H1 (cell line): ENCODE results near the gene PANX1. TPM values are rescaled to one million over a fixed set of nuclear protein-coding genes. Genes with fewer than 3 reads are reported as not detected.

ENCODE experiments used
- CTCF ChIA-PET: fragments of 300-600 bp; sonication (Branson Sonifier 250); formaldehyde crosslinking; loops from one replicate; lab custom pipeline; 2021; ENCODE audit not compliant: partially characterized antibody; lab: Charles Lee
- POLR2A ChIA-PET: fragments of 300-600 bp; sonication (Branson Sonifier 250); formaldehyde crosslinking; loops from one replicate; lab custom pipeline; 2021; ENCODE audit warnings: inconsistent platforms; ENCODE audit not compliant: partially characterized antibody; lab: Charles Lee
- DNase-seq, 2 experiments: peaks; one replicate each; pipeline versions ENCODE4 v3.0.0 to v3.0.0-alpha.2; 2010 to 2022; ENCODE audit warnings: low spot score in 2 of 2, low read depth in 1 of 2, mixed read lengths in 1 of 2
- FAIRE-seq: peaks from 2 replicates; lab custom pipeline; 2011; peaks lifted over from hg19 to GRCh38; lab: Jason Lieb, UNC
- H2AFZ ChIP-seq: 2 replicates; pipeline ENCODE4 v1.8.1; 2012; ENCODE audit warnings: low read length, inconsistent platforms
- H2AK5ac ChIP-seq: 2 replicates; pipeline ENCODE4 v1.6.1; 2013; ENCODE audit warnings: low read depth, low read length
- H2BK120ac ChIP-seq: replicated peaks from 2 replicates; pipeline ENCODE3; 2013; ENCODE audit warnings: low read depth, low read length, inconsistent platforms
- H2BK12ac ChIP-seq: 2 replicates; pipeline ENCODE4 v1.6.1; 2013; ENCODE audit warnings: low read depth, low read length
- H2BK15ac ChIP-seq: 2 replicates; pipeline ENCODE4 v1.6.1; 2013; ENCODE audit warnings: low read length
- H2BK20ac ChIP-seq: 2 replicates; pipeline ENCODE4 v1.6.1; 2013; ENCODE audit warnings: low read length
- H2BK5ac ChIP-seq: 2 replicates; pipeline ENCODE4 v1.6.1; 2013; ENCODE audit warnings: low read depth, low read length
- H3K14ac ChIP-seq: 2 replicates; pipeline ENCODE4 v1.6.1; 2013; ENCODE audit warnings: inconsistent platforms; ENCODE audit not compliant: insufficient read length
- H3K18ac ChIP-seq: 2 replicates; pipeline ENCODE4 v1.6.1; 2013; ENCODE audit warnings: low read length; ENCODE audit errors: extremely low read depth
- H3K23ac ChIP-seq: 2 replicates; pipeline ENCODE4 v1.6.1; 2013; ENCODE audit warnings: inconsistent platforms; ENCODE audit not compliant: insufficient read length
- H3K23me2 ChIP-seq: 2 replicates; pipeline ENCODE4 v1.6.1; 2013; ENCODE audit warnings: low read depth, low read length
- H3K27ac ChIP-seq: 2 replicates; pipeline ENCODE4 v1.6.1; 2011; ENCODE audit warnings: low read depth, low read length, inconsistent platforms
- H3K27me3 ChIP-seq, 4 experiments: replicated peaks in 1 of 4; 1 replicate in 1 of 4; 2 replicates in 3 of 4; pipeline versions ENCODE4 v1.6.1 to v1.8.1; 2011 to 2013; ENCODE audit warnings: low read length in 3 of 4, mild to moderate bottlenecking in 3 of 4, inconsistent platforms in 2 of 4, mixed read lengths in 2 of 4, moderate library complexity in 1 of 4; ENCODE audit not compliant: control insufficient read depth in 3 of 4, insufficient read depth in 3 of 4; ENCODE audit errors: extremely low read depth in 1 of 4
- H3K36me3 ChIP-seq, 4 experiments: 2 replicates each; pipeline versions ENCODE4 v1.6.1 to v1.8.1; 2011 to 2013; ENCODE audit warnings: mild to moderate bottlenecking in 4 of 4, low read length in 3 of 4, moderate library complexity in 2 of 4, control low read depth in 1 of 4, inconsistent platforms in 1 of 4; ENCODE audit not compliant: insufficient read depth in 4 of 4, control insufficient read depth in 2 of 4
- H3K4ac ChIP-seq: replicated peaks from 2 replicates; pipeline ENCODE3; 2013; ENCODE audit warnings: low read length, low read depth, mixed read lengths, inconsistent platforms; ENCODE audit not compliant: insufficient read length
- H3K4me1 ChIP-seq, 4 experiments: replicated peaks in 1 of 4; 1 replicate in 1 of 4; 2 replicates in 3 of 4; pipeline versions ENCODE4 v1.6.1 to v1.8.1; 2011 to 2013; ENCODE audit warnings: low read length in 3 of 4, inconsistent platforms in 2 of 4, mixed read lengths in 1 of 4; ENCODE audit not compliant: insufficient read depth in 4 of 4, control insufficient read depth in 3 of 4
- H3K4me2 ChIP-seq, 2 experiments: 2 replicates each; pipeline versions ENCODE4 v1.6.1 to v1.8.1; 2011 to 2013; ENCODE audit warnings: low read depth in 2 of 2, low read length in 2 of 2, control low read depth in 1 of 2, inconsistent platforms in 1 of 2, mild to moderate bottlenecking in 1 of 2; ENCODE audit not compliant: insufficient read depth in 1 of 2
- H3K4me3 ChIP-seq, 4 experiments: fragments of 200-600, 300-600 bp in 1 of 4; sonication (generic), shearing (Covaris generic), sonication (Bioruptor Twin) in 1 of 4; 2 replicates each; pipeline versions ENCODE4 v1.5.1 to v1.8.1; 2011 to 2016; ENCODE audit warnings: low read length in 4 of 4, low read depth in 3 of 4, control low read depth in 2 of 4, inconsistent platforms in 2 of 4, mild to moderate bottlenecking in 2 of 4, mixed read lengths in 1 of 4, moderate library complexity in 1 of 4; ENCODE audit not compliant: insufficient read depth in 2 of 4; ENCODE audit errors: extremely low read depth in 1 of 4
- H3K56ac ChIP-seq: replicated peaks from 2 replicates; pipeline ENCODE3; 2013; ENCODE audit warnings: low read depth, mild to moderate bottlenecking, mixed read lengths, low read length, inconsistent platforms; ENCODE audit not compliant: insufficient read length
- H3K79me1 ChIP-seq: 2 replicates; pipeline ENCODE4 v1.6.1; 2013; ENCODE audit warnings: low read depth, low read length, control low read depth
- H3K79me2 ChIP-seq, 2 experiments: 2 replicates each; pipeline versions ENCODE4 v1.6.1 to v1.8.1; 2012 to 2013; ENCODE audit warnings: low read length in 2 of 2, mild to moderate bottlenecking in 2 of 2, inconsistent platforms in 1 of 2; ENCODE audit not compliant: insufficient read depth in 2 of 2, control insufficient read depth in 1 of 2
- H3K9ac ChIP-seq, 4 experiments: replicated peaks in 1 of 4; 1 replicate in 1 of 4; 2 replicates in 3 of 4; pipeline versions ENCODE4 v1.6.1 to v1.8.1; 2011 to 2013; ENCODE audit warnings: low read depth in 3 of 4, low read length in 3 of 4, control low read depth in 2 of 4, mild to moderate bottlenecking in 2 of 4, moderate library complexity in 2 of 4, inconsistent platforms in 1 of 4; ENCODE audit errors: extremely low read depth in 1 of 4
- H3K9me3 ChIP-seq, 2 experiments: 2 replicates each; pipeline versions ENCODE4 v1.6.1 to v1.8.1; 2012 to 2013; ENCODE audit warnings: mild to moderate bottlenecking in 2 of 2, moderate library complexity in 2 of 2, control low read depth in 1 of 2, inconsistent platforms in 1 of 2, low read depth in 1 of 2, low read length in 1 of 2, mixed read lengths in 1 of 2; ENCODE audit not compliant: insufficient read depth in 2 of 2
- H4K20me1 ChIP-seq, 2 experiments: replicated peaks in 1 of 2; 2 replicates each; pipeline versions ENCODE3 to v1.8.1; 2011 to 2013; ENCODE audit warnings: inconsistent platforms in 2 of 2, low read length in 2 of 2, mild to moderate bottlenecking in 1 of 2; ENCODE audit not compliant: insufficient read depth in 2 of 2, control insufficient read depth in 1 of 2
- H4K5ac ChIP-seq: 2 replicates; pipeline ENCODE4 v1.6.1; 2013; ENCODE audit warnings: low read length, low read depth, mixed read lengths, inconsistent platforms; ENCODE audit not compliant: insufficient read length
- H4K8ac ChIP-seq: 2 replicates; pipeline ENCODE4 v1.8.0; 2013; ENCODE audit warnings: mild to moderate bottlenecking, moderate library complexity, low read length, inconsistent platforms; ENCODE audit not compliant: insufficient read depth; ENCODE audit errors: extremely low read depth
- H4K91ac ChIP-seq: replicated peaks from 2 replicates; pipeline ENCODE3; 2013; ENCODE audit warnings: low read length, mixed read lengths, inconsistent platforms; ENCODE audit not compliant: insufficient read length
- CHD1 ChIP-seq: IDR thresholded peaks from 2 replicates; pipeline ENCODE4 v1.6.1; 2012; ENCODE audit warnings: low read depth, low read length, improper control_type of control experiment
- GTF2F1 ChIP-seq: IDR thresholded peaks from 2 replicates; pipeline ENCODE4 v1.6.1; 2012; ENCODE audit warnings: low read depth, low read length, improper control_type of control experiment, borderline replicate concordance
- KDM4A ChIP-seq: IDR thresholded peaks from one replicate; pipeline ENCODE4 v1.7.1; 2012; ENCODE audit warnings: low read depth, mild to moderate bottlenecking, moderate library complexity, low read length, inconsistent platforms; ENCODE audit not compliant: severe bottlenecking
- NRF1 ChIP-seq: IDR thresholded peaks from 2 replicates; pipeline ENCODE4 v1.6.1; 2011; ENCODE audit warnings: mild to moderate bottlenecking, low read depth, low read length, improper control_type of control experiment
- RXRA ChIP-seq: IDR thresholded peaks from 2 replicates; pipeline ENCODE4 v1.6.1; 2011; ENCODE audit warnings: low read depth, mild to moderate bottlenecking, low read length, moderate library complexity; ENCODE audit not compliant: insufficient read depth
- SP1 ChIP-seq: IDR thresholded peaks from 2 replicates; pipeline ENCODE4 v1.6.1; 2011; ENCODE audit warnings: low read depth, low read length
- SUZ12 ChIP-seq: fragments of 200-600 bp; sonication (generic); IDR thresholded peaks from 2 replicates; pipeline ENCODE4 v1.6.1; 2012; ENCODE audit warnings: mild to moderate bottlenecking, inconsistent platforms, low read length, moderate library complexity, mixed read lengths
- TAF1 ChIP-seq: IDR thresholded peaks from 2 replicates; pipeline ENCODE4 v1.6.1; 2011; ENCODE audit warnings: mild to moderate bottlenecking, low read depth, low read length
- WGBS, 2 experiments: shearing (Covaris generic) in 1 of 2; methylation state at CpG; one replicate each; pipeline versions ENCODE4 v1.1.6 to v1.1.7; 2013 to 2015; ENCODE audit warnings: low lambda C conversion rate in 2 of 2, mixed read lengths in 2 of 2, inconsistent platforms in 1 of 2, low coverage in 1 of 2, missing lambda C conversion rate in 1 of 2; ENCODE audit not compliant: insufficient replicate concordance in 2 of 2, insufficient coverage in 1 of 2, insufficient read length in 1 of 2; ENCODE audit errors: extremely low coverage in 1 of 2, missing lambda C conversion rate in 1 of 2; 5-methylcytosine and 5-hydroxymethylcytosine counted together
- polyA plus RNA-seq, 7 experiments: library from polyadenylated mRNA; depleted of rRNA in 3 of 7; stranded (reverse) in 5 of 7; unstranded in 2 of 7; fragments of >200 nt in 5 of 7; fragments of 200-250 nt in 2 of 7; gene quantifications; 1 replicate in 5 of 7; 2 replicates in 1 of 7; 4 replicates in 1 of 7; pipeline versions ENCODE4 v1.2.1 to v1.2.3, GENCODE V29; 2011 to 2013; ENCODE audit warnings: missing spikeins in 2 of 7, mixed read lengths in 2 of 7
- total RNA-seq: library from RNA; stranded (reverse); fragmentation: NEBNext Ultra II Directional; extraction: Animal tissue kit (Norgen Biotek cat#: 25700); gene quantifications from 2 replicates; pipeline ENCODE4 v1.2.1, GENCODE V29; 2021
- TF ChIP-seq, protein P1 (sequence below): IDR thresholded peaks from 2 replicates; pipeline ENCODE4 v1.6.1; 2012; ENCODE audit warnings: low read length, inconsistent platforms

Gene PANX1
- total and polyA plus RNA-seq, 2 of the 8 experiments (the other 6 are each of a cell fraction or from before 2014, with no cell fraction given) = 15.9 to 35.2 TPM

DNA sequence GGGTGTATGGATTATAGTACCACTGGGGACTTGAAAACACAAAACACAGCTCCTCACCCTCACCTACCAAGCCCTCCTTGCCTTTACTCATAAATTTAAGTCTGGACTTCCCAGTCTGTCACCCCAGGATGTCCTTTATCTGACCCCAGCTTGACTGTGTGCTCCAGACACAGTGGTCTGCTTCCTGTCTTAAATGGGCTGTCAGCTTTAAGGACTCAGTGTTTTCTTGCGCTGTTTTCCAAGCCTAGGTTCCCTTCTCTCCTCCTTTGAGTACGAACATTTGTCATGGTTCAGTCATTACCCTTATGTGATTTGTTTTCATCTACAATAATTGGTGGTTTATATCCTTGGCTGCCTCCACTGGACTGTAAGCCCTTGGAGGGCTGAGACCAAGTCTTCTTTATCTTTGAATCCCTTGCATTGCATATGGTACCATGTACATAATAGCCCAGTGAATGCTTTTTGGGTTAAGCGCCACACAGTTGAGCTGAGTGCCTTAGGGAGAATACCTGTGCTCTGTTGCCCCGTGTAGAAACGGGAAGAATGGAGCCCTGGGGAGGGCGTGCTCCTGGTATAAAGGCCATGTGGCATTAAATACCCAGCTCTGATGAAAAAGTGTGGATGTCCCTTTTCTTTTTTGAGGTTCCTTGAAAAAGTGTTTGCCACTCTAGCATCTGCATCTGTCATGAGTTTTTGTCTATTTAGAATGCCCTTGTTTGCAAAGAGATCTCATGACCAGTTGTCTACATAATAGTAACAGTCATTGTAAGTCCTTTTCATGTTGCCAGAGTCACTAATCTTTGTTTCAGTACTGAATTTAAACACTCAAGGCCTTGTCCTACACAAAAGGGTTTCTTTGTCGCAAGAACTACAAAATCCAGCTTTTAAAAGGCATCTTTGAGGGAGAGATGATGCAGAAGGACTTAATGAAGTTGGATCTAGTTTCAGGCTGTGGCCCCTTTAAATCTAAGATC is 14.0 kb downstream of the PANX1 start:
- Histone ChIP-seq H3K4me3 (no peak overlapping the region), H3K4ac (no peak overlapping the region), H3K27ac (no peak overlapping the region), H2BK15ac (no peak overlapping the region), H3K14ac (no peak overlapping the region), H2BK5ac (no peak overlapping the region), H4K91ac (no peak overlapping the region), H3K79me1 (peaks cover 24% of the 10 kb centered on the region), H4K20me1 (peaks cover 30 to 41% of the 10 kb centered on the region in 2 experiments), H4K5ac (no peak overlapping the region), H3K27me3 (no peaks in the 10 kb centered on the region), H3K18ac (no peak overlapping the region), H3K9ac (peak overlapping the region in 1 of 4 experiments; percentile 37; a peak in 1 of 7 replicates), H2AFZ (no peak overlapping the region), H3K36me3 (peaks cover 0 to 3% (median 0%) of the 10 kb centered on the region in 4 experiments; a peak in 1 of 8 replicates), H2AK5ac (no peak overlapping the region), H2BK12ac (no peak overlapping the region), H3K79me2 (peaks cover 41 to 100% of the 10 kb centered on the region in 2 experiments), H3K4me1 (peaks cover 5 to 30% (median 23%) of the 10 kb centered on the region in 4 experiments), H3K4me2 (peak overlapping the region in 1 of 2 experiments; percentile 25; a peak in 1 of 4 replicates), H2BK120ac (no peak overlapping the region), H2BK20ac (no peak overlapping the region), H3K23me2 (no peaks in the 10 kb centered on the region), H3K23ac (no peak overlapping the region), H4K8ac (no peak overlapping the region), H3K56ac (no peak overlapping the region), H3K9me3 (no peaks in the 10 kb centered on the region)
- ChIA-PET POLR2A (interaction anchor here (0.9 to 1.4 kb wide), 3 partner anchors 11 to 14 kb away, joined by 3 to 4 read pairs (median 3); partner anchors contain the start of gene PANX1), CTCF (interaction anchor here (1.1 to 2.3 kb wide), 7 partner anchors 8 to 247 kb away, joined by 3 to 10 read pairs (median 4); no protein-coding TSS in a partner anchor)
- no peak for FAIRE-seq
- WGBS, 2 experiments = 88% methylated on average over 7 of the region's 7 CpGs; no CpG with 5 or more reads in 1 of the 2 experiments
- no peak for DNase-seq
- TF ChIP-seq, protein P1, sequence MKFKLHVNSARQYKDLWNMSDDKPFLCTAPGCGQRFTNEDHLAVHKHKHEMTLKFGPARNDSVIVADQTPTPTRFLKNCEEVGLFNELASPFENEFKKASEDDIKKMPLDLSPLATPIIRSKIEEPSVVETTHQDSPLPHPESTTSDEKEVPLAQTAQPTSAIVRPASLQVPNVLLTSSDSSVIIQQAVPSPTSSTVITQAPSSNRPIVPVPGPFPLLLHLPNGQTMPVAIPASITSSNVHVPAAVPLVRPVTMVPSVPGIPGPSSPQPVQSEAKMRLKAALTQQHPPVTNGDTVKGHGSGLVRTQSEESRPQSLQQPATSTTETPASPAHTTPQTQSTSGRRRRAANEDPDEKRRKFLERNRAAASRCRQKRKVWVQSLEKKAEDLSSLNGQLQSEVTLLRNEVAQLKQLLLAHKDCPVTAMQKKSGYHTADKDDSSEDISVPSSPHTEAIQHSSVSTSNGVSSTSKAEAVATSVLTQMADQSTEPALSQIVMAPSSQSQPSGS = no peak
- no peak for TF ChIP-seq SUZ12
- TF ChIP-seq RXRA = no peak
- no peak for TF ChIP-seq SP1
- TF ChIP-seq TAF1 = no peak
- no peak for TF ChIP-seq GTF2F1
- no peak for TF ChIP-seq CHD1
- TF ChIP-seq NRF1 = no peak
- no peak for TF ChIP-seq KDM4A
